Panc1 (cell line): ENCODE measurements around the gene SETD6.

Source experiments
- CTCF ChIP-seq: fragments of 450-650 bp; IDR thresholded peaks from 2 replicates; pipeline ENCODE4 v1.5.1; 2017; ENCODE audit warnings: mild to moderate bottlenecking
- POLR2AphosphoS5 ChIP-seq: IDR thresholded peaks from 2 replicates; pipeline ENCODE4 v1.6.1; 2012; ENCODE audit warnings: mild to moderate bottlenecking, low read depth, low read length, moderate library complexity
- REST ChIP-seq, 2 experiments: IDR thresholded peaks; 2 replicates each; pipeline ENCODE4 v1.6.1; 2011 to 2012; ENCODE audit warnings: low read depth in 2 of 2, control low read depth in 1 of 2, low read length in 1 of 2, mild to moderate bottlenecking in 1 of 2, moderate library complexity in 1 of 2; ENCODE audit not compliant: insufficient read depth in 1 of 2
- SIN3A ChIP-seq: IDR thresholded peaks from 2 replicates; pipeline ENCODE4 v1.6.1; 2012; ENCODE audit warnings: low read depth, mild to moderate bottlenecking, low read length, moderate library complexity, borderline replicate concordance; ENCODE audit not compliant: insufficient read depth
- TCF7L2 ChIP-seq: IDR thresholded peaks from 2 replicates; pipeline ENCODE4 v1.6.1; 2011; ENCODE audit warnings: mild to moderate bottlenecking, low read depth, low read length, inconsistent platforms

DNA sequence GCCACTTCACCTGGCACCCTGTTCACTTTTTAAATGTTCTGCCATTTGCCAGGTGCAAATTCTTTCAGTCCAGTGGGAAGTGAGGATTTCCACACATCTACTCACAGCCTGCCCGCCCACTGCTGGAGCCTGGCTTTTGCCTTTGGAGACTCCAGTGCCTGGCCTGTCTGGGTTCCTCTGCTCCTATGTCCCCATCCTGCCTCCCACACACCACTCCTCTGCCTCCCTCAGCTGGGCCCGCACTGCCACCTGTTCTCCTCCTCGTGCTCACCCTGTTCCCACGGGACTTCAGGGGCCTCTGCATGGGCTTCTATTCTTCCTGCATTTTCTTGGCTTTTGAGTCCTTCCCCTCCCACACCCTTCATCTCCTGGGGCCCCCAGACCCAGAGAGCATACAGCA is 23.3 kb upstream of the SETD6 start:
- no peak for TF ChIP-seq CTCF
- TF ChIP-seq REST (IDR thresholded peaks at IDR 0.05; ENCODE audit: insufficient read depth in 1 of 2, low read depth in 2 of 2, low read length in 1 of 2): no peak
- TF ChIP-seq POLR2AphosphoS5: no peak
- TF ChIP-seq SIN3A: no peak
- TF ChIP-seq TCF7L2: no peak
